Spleen (tissue), 7 donors: ENCODE data around the gene NUFIP2.

ENCODE experiments used
- CTCF ChIP-seq, 11 experiments: fragments of 200-600 bp in 7 of 11; fragments of 450-650 bp in 4 of 11; sonication (generic) in 4 of 11; IDR thresholded peaks in 8 of 11; conservative IDR thresholded peaks in 3 of 11; 1 replicate in 7 of 11; 2 replicates in 4 of 11; pipeline versions ENCODE4 v1.4.0 to v1.8.0; 2016 to 2021; ENCODE audit warnings: antibody characterized with exemption in 11 of 11, inconsistent platforms in 4 of 11, mild to moderate bottlenecking in 1 of 11
- POLR2A ChIP-seq, 3 donors: fragments of 450-650 bp; IDR thresholded peaks; one replicate each; pipeline ENCODE4 v1.5.1; 2017; ENCODE audit warnings: antibody characterized with exemption in 3 of 3, mild to moderate bottlenecking in 1 of 3
- donor health status: DM: no; HTN: no; CAD: no; lungs with moderate emphysema.
- donor health status: DM: no; HTN: no; CAD: no.
- donor health status: DM: no; HTN: no; CAD: no.

- TF ChIP-seq CTCF (IDR thresholded peaks at IDR 0.05 in 8 of 11, conservative IDR thresholded peaks at IDR 0.05 in 3 of 11), result no peak
- no peak for TF ChIP-seq POLR2A (IDR thresholded peaks at IDR 0.05)
Measured at GRCh38 chr17:29242051-29242450, 51.9 kb downstream of the NUFIP2 start.
